WTC11 (cell line): Measurements from ENCODE around the gene TRPC4AP. TPM values are rescaled to one million over a fixed set of nuclear protein-coding genes. Genes with fewer than 3 reads are reported as not detected.

Experiments
- ATAC-seq: fragments of 200-7000 bp; cut with Tn5 transposase; 2 replicates; pipeline ENCODE4 v1.10.0; 2021; ENCODE audit warnings: mild to moderate bottlenecking, moderate library complexity
- CTCF ChIA-PET: fragments of 300-600 bp; sonication (Branson Sonifier 250); formaldehyde crosslinking; loops from one replicate; lab custom pipeline; 2021; ENCODE audit warnings: antibody characterized with exemption; lab: Charles Lee
- POLR2A ChIA-PET: fragments of 350-600 bp; sonication (Branson Sonifier 250); formaldehyde crosslinking; loops from one replicate; lab custom pipeline; 2021; ENCODE audit warnings: antibody characterized with exemption; lab: Charles Lee
- DNase-seq: peaks from one replicate; pipeline ENCODE4 v3.0.0; 2021; ENCODE audit warnings: low spot score
- H3K27ac Mint-ChIP-seq: 2 replicates; pipeline ENCODE4 v1.8.0; 2021; ENCODE audit warnings: mixed read lengths
- H3K27me3 Mint-ChIP-seq: 2 replicates; pipeline ENCODE4 v1.8.0; 2021; ENCODE audit warnings: low read depth, mild to moderate bottlenecking, moderate library complexity, mixed read lengths
- H3K36me3 Mint-ChIP-seq: 2 replicates; pipeline ENCODE4 v1.8.0; 2021; ENCODE audit warnings: mixed read lengths
- H3K4me1 Mint-ChIP-seq: 2 replicates; pipeline ENCODE4 v1.8.0; 2022; ENCODE audit warnings: mixed read lengths
- H3K4me3 Mint-ChIP-seq: 2 replicates; pipeline ENCODE4 v1.8.0; 2021; ENCODE audit warnings: mild to moderate bottlenecking, moderate library complexity, mixed read lengths
- H3K9me3 Mint-ChIP-seq: 2 replicates; pipeline ENCODE4 v1.8.0; 2021; ENCODE audit warnings: mixed read lengths
- AR ChIP-seq: fragments of 250-450 bp; sonication (Bioruptor Pico); IDR thresholded peaks from 2 replicates; pipeline ENCODE4 v1.9.0; 2021; ENCODE audit warnings: mild to moderate bottlenecking
- CBFB ChIP-seq: sonication (generic); formaldehyde crosslinking; IDR thresholded peaks from 2 replicates; pipeline ENCODE4 v1.8.1; 2022; ENCODE audit warnings: mild to moderate bottlenecking, low read depth, missing genetic modification reagents
- CREB1 ChIP-seq: sonication (generic); formaldehyde crosslinking; IDR thresholded peaks from 2 replicates; pipeline ENCODE4 v1.8.0; 2023; ENCODE audit warnings: mild to moderate bottlenecking, missing genetic modification reagents
- CREM ChIP-seq: sonication (generic); formaldehyde crosslinking; IDR thresholded peaks from 2 replicates; pipeline ENCODE4 v1.8.1; 2022; ENCODE audit warnings: mild to moderate bottlenecking, missing genetic modification reagents, moderate library complexity
- ELF4 ChIP-seq: sonication (generic); formaldehyde crosslinking; IDR thresholded peaks from 2 replicates; pipeline ENCODE4 v1.8.1; 2022; ENCODE audit warnings: low read depth, mild to moderate bottlenecking, moderate library complexity, missing genetic modification reagents
- FOXJ3 ChIP-seq: sonication (generic); formaldehyde crosslinking; IDR thresholded peaks from 2 replicates; pipeline ENCODE4 v1.9.0; 2021; ENCODE audit warnings: missing genetic modification reagents, mild to moderate bottlenecking, borderline replicate concordance
- KAT7 ChIP-seq: sonication (generic); formaldehyde crosslinking; IDR thresholded peaks from 2 replicates; pipeline ENCODE4 v1.8.1; 2023; ENCODE audit warnings: missing genetic modification reagents, mild to moderate bottlenecking, borderline replicate concordance
- MXD4 ChIP-seq: fragments of 250-450 bp; sonication (Bioruptor Pico); IDR thresholded peaks from 2 replicates; pipeline ENCODE4 v1.8.0; 2021; ENCODE audit warnings: mild to moderate bottlenecking, moderate library complexity, borderline replicate concordance
- SMAD3 ChIP-seq: sonication (generic); formaldehyde crosslinking; IDR thresholded peaks from 2 replicates; pipeline ENCODE4 v1.8.0; 2022; ENCODE audit warnings: missing genetic modification reagents, mild to moderate bottlenecking, borderline replicate concordance
- TCF7 ChIP-seq: sonication (generic); formaldehyde crosslinking; IDR thresholded peaks from 2 replicates; pipeline ENCODE4 v1.8.0; 2022; ENCODE audit warnings: mild to moderate bottlenecking, low read depth, missing genetic modification reagents, moderate library complexity
- TEAD1 ChIP-seq: sonication (generic); formaldehyde crosslinking; IDR thresholded peaks from 2 replicates; pipeline ENCODE4 v1.8.0; 2022; ENCODE audit warnings: mild to moderate bottlenecking, missing genetic modification reagents
- TP53 ChIP-seq: sonication (generic); formaldehyde crosslinking; IDR thresholded peaks from 2 replicates; pipeline ENCODE4 v1.8.1; 2023; ENCODE audit warnings: mild to moderate bottlenecking, missing genetic modification reagents
- ZNF263 ChIP-seq: sonication (generic); formaldehyde crosslinking; IDR thresholded peaks from 2 replicates; pipeline ENCODE4 v1.8.1; 2022; ENCODE audit warnings: low read depth, mild to moderate bottlenecking, moderate library complexity, missing genetic modification reagents
- ZNF416 ChIP-seq: fragments of 250-450 bp; sonication (Bioruptor Pico); IDR thresholded peaks from 2 replicates; pipeline ENCODE4 v1.9.0; 2021; ENCODE audit warnings: mild to moderate bottlenecking, inconsistent platforms
- ZNF423 ChIP-seq: fragments of 250-450 bp; sonication (Bioruptor Pico); IDR thresholded peaks from 2 replicates; pipeline ENCODE4 v2.1.2; 2022; ENCODE audit warnings: mild to moderate bottlenecking, moderate library complexity
- ZNF671 ChIP-seq: fragments of 250-450 bp; sonication (Bioruptor Pico); IDR thresholded peaks from 2 replicates; pipeline ENCODE4 v1.8.0; 2021; ENCODE audit warnings: mild to moderate bottlenecking
- ZSCAN18 ChIP-seq: fragments of 250-450 bp; sonication (Bioruptor Pico); IDR thresholded peaks from 2 replicates; pipeline ENCODE4 v2.1.2; 2022; ENCODE audit warnings: mild to moderate bottlenecking, moderate library complexity
- total RNA-seq: library from RNA; stranded (reverse); gene quantifications from 3 replicates; pipeline ENCODE4 v1.2.3, GENCODE V29; 2021
- TF ChIP-seq, protein P1 (sequence below): sonication (generic); formaldehyde crosslinking; IDR thresholded peaks from 2 replicates; pipeline ENCODE4 v1.8.1; 2022; ENCODE audit warnings: missing genetic modification reagents, borderline replicate concordance
- TF ChIP-seq, protein P2 (sequence below): fragments of 200-600 bp; IDR thresholded peaks from 2 replicates; pipeline ENCODE4 v1.8.0; 2022; ENCODE audit warnings: antibody characterized with exemption

The TRPC4AP gene
- total RNA-seq, 1 experiment from 2014 or later: 73.8 TPM

DNA sequence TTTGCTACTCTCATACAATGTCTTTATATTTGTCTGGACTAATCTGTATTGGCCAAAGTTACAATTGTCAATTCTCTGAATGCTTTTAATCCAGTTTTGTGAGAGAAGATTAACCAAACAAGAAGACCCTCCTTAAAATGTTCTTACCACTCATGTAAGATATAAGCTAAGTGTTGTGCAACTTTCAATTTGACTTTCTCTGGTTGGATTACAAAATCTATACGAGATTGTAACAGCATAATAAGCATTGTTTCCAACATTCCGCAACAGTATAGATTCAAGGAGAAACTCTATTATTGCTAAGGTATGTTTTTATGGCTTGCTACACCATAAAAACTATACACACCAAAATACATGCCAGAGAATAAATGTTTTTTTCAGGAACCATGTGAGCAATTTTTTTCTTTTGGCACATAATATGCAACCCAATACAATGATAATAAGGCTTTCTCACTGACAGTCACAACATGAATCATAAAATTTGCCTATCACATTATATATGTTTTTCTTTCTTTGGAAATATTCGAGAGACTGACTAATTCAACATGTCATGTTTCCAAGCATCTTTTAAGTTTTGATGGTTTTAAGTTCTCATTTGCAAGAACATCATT lies 12.2 kb upstream of the TRPC4AP start:
- Mint-ChIP-seq H3K27ac (no peak overlapping the region), H3K4me3 (no peak overlapping the region), H3K4me1 (peaks cover 3% of the 10 kb centered on the region; the same call in 1 of the 2 replicates), H3K9me3 (no peaks in the 10 kb centered on the region), H3K27me3 (no peaks in the 10 kb centered on the region), H3K36me3 (no peaks in the 10 kb centered on the region)
- ChIA-PET CTCF (no interaction called here), POLR2A (no interaction called here)
- ATAC-seq: no peak
- no peak for TF ChIP-seq FOXJ3
- TF ChIP-seq AR: no peak
- TF ChIP-seq, protein P1, sequence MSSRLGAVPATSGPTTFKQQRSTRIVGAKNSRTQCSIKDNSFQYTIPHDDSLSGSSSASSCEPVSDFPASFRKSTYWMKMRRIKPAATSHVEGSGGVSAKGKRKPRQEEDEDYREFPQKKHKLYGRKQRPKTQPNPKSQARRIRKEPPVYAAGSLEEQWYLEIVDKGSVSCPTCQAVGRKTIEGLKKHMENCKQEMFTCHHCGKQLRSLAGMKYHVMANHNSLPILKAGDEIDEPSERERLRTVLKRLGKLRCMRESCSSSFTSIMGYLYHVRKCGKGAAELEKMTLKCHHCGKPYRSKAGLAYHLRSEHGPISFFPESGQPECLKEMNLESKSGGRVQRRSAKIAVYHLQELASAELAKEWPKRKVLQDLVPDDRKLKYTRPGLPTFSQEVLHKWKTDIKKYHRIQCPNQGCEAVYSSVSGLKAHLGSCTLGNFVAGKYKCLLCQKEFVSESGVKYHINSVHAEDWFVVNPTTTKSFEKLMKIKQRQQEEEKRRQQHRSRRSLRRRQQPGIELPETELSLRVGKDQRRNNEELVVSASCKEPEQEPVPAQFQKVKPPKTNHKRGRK (CRISPR knock-in tag): no peak
- TF ChIP-seq, protein P2, sequence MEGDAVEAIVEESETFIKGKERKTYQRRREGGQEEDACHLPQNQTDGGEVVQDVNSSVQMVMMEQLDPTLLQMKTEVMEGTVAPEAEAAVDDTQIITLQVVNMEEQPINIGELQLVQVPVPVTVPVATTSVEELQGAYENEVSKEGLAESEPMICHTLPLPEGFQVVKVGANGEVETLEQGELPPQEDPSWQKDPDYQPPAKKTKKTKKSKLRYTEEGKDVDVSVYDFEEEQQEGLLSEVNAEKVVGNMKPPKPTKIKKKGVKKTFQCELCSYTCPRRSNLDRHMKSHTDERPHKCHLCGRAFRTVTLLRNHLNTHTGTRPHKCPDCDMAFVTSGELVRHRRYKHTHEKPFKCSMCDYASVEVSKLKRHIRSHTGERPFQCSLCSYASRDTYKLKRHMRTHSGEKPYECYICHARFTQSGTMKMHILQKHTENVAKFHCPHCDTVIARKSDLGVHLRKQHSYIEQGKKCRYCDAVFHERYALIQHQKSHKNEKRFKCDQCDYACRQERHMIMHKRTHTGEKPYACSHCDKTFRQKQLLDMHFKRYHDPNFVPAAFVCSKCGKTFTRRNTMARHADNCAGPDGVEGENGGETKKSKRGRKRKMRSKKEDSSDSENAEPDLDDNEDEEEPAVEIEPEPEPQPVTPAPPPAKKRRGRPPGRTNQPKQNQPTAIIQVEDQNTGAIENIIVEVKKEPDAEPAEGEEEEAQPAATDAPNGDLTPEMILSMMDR: no peak
- no peak for TF ChIP-seq ZNF263 (CRISPR knock-in tag)
- no peak for TF ChIP-seq ZNF423
- no peak for DNase-seq

GRCh38 chr20:35101620-35102019 lies 9.0 kb upstream of the TRPC4AP start:
- POLR2A ChIA-PET: no interaction called here
- ATAC-seq (no peak), DNase-seq (no peak)
- no peaks in the 10 kb centered on the region for H3K27me3 Mint-ChIP-seq
- H3K4me3 Mint-ChIP-seq: no peak overlapping the region
- CTCF ChIA-PET: no interaction called here
- H3K9me3 Mint-ChIP-seq: peaks cover 4% of the 10 kb centered on the region
- peak overlapping the region; percentile 1; the same call in 1 of the 2 replicates for H3K27ac Mint-ChIP-seq
- peaks cover 3% of the 10 kb centered on the region; the same call in 1 of the 2 replicates for H3K4me1 Mint-ChIP-seq
- H3K36me3 Mint-ChIP-seq: no peaks in the 10 kb centered on the region
- TF ChIP-seq MXD4 (CRISPR knock-in tag) (no peak), CREM (no peak), KAT7 (CRISPR knock-in tag) (no peak), SMAD3 (CRISPR knock-in tag) (no peak), ZNF263 (CRISPR knock-in tag) (no peak), ZNF416 (CRISPR knock-in tag) (no peak), ELF4 (CRISPR knock-in tag) (no peak), ZSCAN18 (CRISPR knock-in tag) (no peak)
- TF ChIP-seq, all 79 proteins: peak for 0

GRCh38 chr20:35093267-35093884 lies 769 bp upstream of the TRPC4AP start:
- DNase-seq (no peak), ATAC-seq (no peak)
- Mint-ChIP-seq H3K9me3 (peaks cover 4% of the 10 kb centered on the region), H3K27me3 (peaks cover 8% of the 10 kb centered on the region; the same call in 1 of the 2 replicates), H3K4me3 (peak overlapping the region; percentile 89), H3K36me3 (peaks cover 3% of the 10 kb centered on the region; the same call in 1 of the 2 replicates), H3K27ac (peak overlapping the region; percentile 97), H3K4me1 (peaks cover 31% of the 10 kb centered on the region)
- ChIA-PET CTCF (interaction anchor here (0.5 to 1.4 kb wide), 2 partner anchors 20 to 25 kb away, joined by 3 read pairs; no protein-coding TSS in a partner anchor), POLR2A (interaction anchor here (0.6 kb wide), 1 partner anchor 1733 kb away, joined by 3 read pairs; no protein-coding TSS in a partner anchor)
- TF ChIP-seq CBFB (CRISPR knock-in tag) (no peak), TP53 (CRISPR knock-in tag) (no peak), TCF7 (CRISPR knock-in tag) (no peak), CREB1 (no peak), TEAD1 (CRISPR knock-in tag) (no peak), ZNF671 (CRISPR knock-in tag) (no peak)
